ENCODE results near the gene POLR1E.

The POLR1E gene

GRCh38 chr9:37491939-37492338 lies 6.2 kb downstream of the POLR1E start:
- Histone ChIP-seq H3K79me2 (ENCODE audit: insufficient read depth, low read length) (peaks cover 31% of the 10 kb centered on the region), H3K36me3 (ENCODE audit: low read length) (peaks cover 47% of the 10 kb centered on the region), H4K20me1 (ENCODE audit: low read depth, low read length) (no peaks in the 10 kb centered on the region), H3K9ac (ENCODE audit: low read length) (no peak overlapping the region), H3K27ac (ENCODE audit: low read depth, low read length) (no peak overlapping the region), H3K27me3 (ENCODE audit: low read length) (no peaks in the 10 kb centered on the region), H3K4me2 (ENCODE audit: low read depth, low read length, poor library complexity, severe bottlenecking) (no peak overlapping the region), H3K9me2 (replicated peaks; ENCODE audit: insufficient read depth, low read length) (no peaks in the 10 kb centered on the region), H3F3A (ENCODE audit: insufficient read depth) (no peaks in the 10 kb centered on the region), H3K4me3 (ENCODE audit: insufficient read depth, low read length, poor library complexity, severe bottlenecking) (no peak overlapping the region), H3K9me3 (ENCODE audit: insufficient read depth, low read length) (no peaks in the 10 kb centered on the region), H2AFZ (ENCODE audit: low read depth, low read length, severe bottlenecking) (no peak overlapping the region)
- TF ChIP-seq CTCF (IDR thresholded peaks at IDR 0.05; ENCODE audit: insufficient read depth, low read length, poor library complexity, severe bottlenecking), result no peak

- no peak overlapping the region for H3K27ac ChIP-seq (ENCODE audit: low read depth, low read length)
- H3K9me3 ChIP-seq (ENCODE audit: insufficient read depth, low read length), result no peaks in the 10 kb centered on the region
- no peak overlapping the region for H3K9ac ChIP-seq (ENCODE audit: low read length)
- H2AFZ ChIP-seq (ENCODE audit: low read depth, low read length, severe bottlenecking), result no peak overlapping the region
- TF ChIP-seq EZH2phosphoT487 (conservative IDR thresholded peaks at IDR 0.05; ENCODE audit: low read length) (no peak), CTCF (IDR thresholded peaks at IDR 0.05; ENCODE audit: insufficient read depth, low read length, poor library complexity, severe bottlenecking) (no peak)
- H3F3A ChIP-seq (ENCODE audit: insufficient read depth), result no peaks in the 10 kb centered on the region
- H3K9me2 ChIP-seq (replicated peaks; ENCODE audit: insufficient read depth, low read length), result no peaks in the 10 kb centered on the region
- H3K27me3 ChIP-seq (ENCODE audit: low read length), result no peaks in the 10 kb centered on the region
- no peaks in the 10 kb centered on the region for H4K20me1 ChIP-seq (ENCODE audit: low read depth, low read length)
- H3K79me2 ChIP-seq (ENCODE audit: insufficient read depth, low read length), result peaks cover 11% of the 10 kb centered on the region; the same call in 1 of the 2 replicates
- H3K4me3 ChIP-seq (ENCODE audit: insufficient read depth, low read length, poor library complexity, severe bottlenecking), result no peak overlapping the region
- H3K4me2 ChIP-seq (ENCODE audit: low read depth, low read length, poor library complexity, severe bottlenecking), result no peak overlapping the region
- H3K36me3 ChIP-seq (ENCODE audit: low read length), result peaks cover 61% of the 10 kb centered on the region
Observed at GRCh38 chr9:37495571-37495970, 9.8 kb downstream of the POLR1E start.

- Histone ChIP-seq H3K4me2 (ENCODE audit: low read depth, low read length, poor library complexity, severe bottlenecking) (no peak overlapping the region), H4K20me1 (ENCODE audit: low read depth, low read length) (no peaks in the 10 kb centered on the region), H3K9me3 (ENCODE audit: insufficient read depth, low read length) (no peaks in the 10 kb centered on the region), H3K9me2 (replicated peaks; ENCODE audit: insufficient read depth, low read length) (no peaks in the 10 kb centered on the region), H2AFZ (ENCODE audit: low read depth, low read length, severe bottlenecking) (no peak overlapping the region), H3F3A (ENCODE audit: insufficient read depth) (no peaks in the 10 kb centered on the region), H3K9ac (ENCODE audit: low read length) (no peak overlapping the region), H3K27ac (ENCODE audit: low read depth, low read length) (no peak overlapping the region), H3K27me3 (ENCODE audit: low read length) (no peaks in the 10 kb centered on the region), H3K36me3 (ENCODE audit: low read length) (peaks cover 61% of the 10 kb centered on the region), H3K79me2 (ENCODE audit: insufficient read depth, low read length) (peaks cover 11% of the 10 kb centered on the region; the same call in 1 of the 2 replicates), H3K4me3 (ENCODE audit: insufficient read depth, low read length, poor library complexity, severe bottlenecking) (no peak overlapping the region)
- TF ChIP-seq CTCF (IDR thresholded peaks at IDR 0.05; ENCODE audit: insufficient read depth, low read length, poor library complexity, severe bottlenecking) (no peak), EZH2phosphoT487 (conservative IDR thresholded peaks at IDR 0.05; ENCODE audit: low read length) (no peak)
Observed at GRCh38 chr9:37496020-37496419, 10.3 kb downstream of the POLR1E start.

All from SU-DHL-6 (cell line).